IPS-15b (cell line): ENCODE measurements around the gene VEGFB.

Source experiments
- H3K27me3 ChIP-seq: one replicate; pipeline ENCODE4 v1.6.1; 2013; ENCODE audit warnings: low read length; ENCODE audit not compliant: control insufficient read depth, insufficient read depth
- H3K36me3 ChIP-seq: one replicate; pipeline ENCODE4 v1.6.1; 2013; ENCODE audit warnings: low read length; ENCODE audit not compliant: control insufficient read depth, insufficient read depth
- H3K4me1 ChIP-seq: one replicate; pipeline ENCODE4 v1.6.1; 2013; ENCODE audit warnings: mild to moderate bottlenecking, low read length; ENCODE audit not compliant: control insufficient read depth, insufficient read depth
- H3K4me3 ChIP-seq: one replicate; pipeline ENCODE4 v1.5.1; 2013; ENCODE audit warnings: low read depth, low read length
- H3K9ac ChIP-seq: one replicate; pipeline ENCODE4 v1.6.1; 2013; ENCODE audit warnings: low read depth, mild to moderate bottlenecking, low read length
- H3K9me3 ChIP-seq: one replicate; pipeline ENCODE4 v1.6.1; 2013; ENCODE audit warnings: mild to moderate bottlenecking, low read length; ENCODE audit not compliant: control insufficient read depth, insufficient read depth

VEGFB gene

GRCh38 chr11:64262271-64263002 lies 28.1 kb downstream of the VEGFB start:
- no peaks in the 10 kb centered on the region for H3K4me1 ChIP-seq
- no peak overlapping the region for H3K9ac ChIP-seq
- no peak overlapping the region for H3K4me3 ChIP-seq
- peaks cover 82% of the 10 kb centered on the region for H3K36me3 ChIP-seq
- H3K27me3 ChIP-seq: no peaks in the 10 kb centered on the region
- no peaks in the 10 kb centered on the region for H3K9me3 ChIP-seq

GRCh38 chr11:64263021-64263946 lies 28.9 kb downstream of the VEGFB start:
- no peaks in the 10 kb centered on the region for H3K4me1 ChIP-seq
- H3K27me3 ChIP-seq: no peaks in the 10 kb centered on the region
- H3K4me3 ChIP-seq: no peak overlapping the region
- no peaks in the 10 kb centered on the region for H3K9me3 ChIP-seq
- H3K36me3 ChIP-seq: peaks cover 77% of the 10 kb centered on the region
- H3K9ac ChIP-seq: no peak overlapping the region

- peaks cover 71% of the 10 kb centered on the region for H3K36me3 ChIP-seq
- no peak overlapping the region for H3K9ac ChIP-seq
Measured at GRCh38 chr11:64263947-64264317, 29.5 kb downstream of the VEGFB start.

GRCh38 chr11:64264371-64264852 lies 30.0 kb downstream of the VEGFB start:
- no peaks in the 10 kb centered on the region for H3K4me1 ChIP-seq
- no peak overlapping the region for H3K9ac ChIP-seq
- no peaks in the 10 kb centered on the region for H3K27me3 ChIP-seq
- no peak overlapping the region for H3K4me3 ChIP-seq
- H3K9me3 ChIP-seq: no peaks in the 10 kb centered on the region
- H3K36me3 ChIP-seq: peaks cover 66% of the 10 kb centered on the region

More at GRCh38 chr11:64263947-64264317, 29.5 kb downstream of the VEGFB start:
- H3K27me3 ChIP-seq: no peaks in the 10 kb centered on the region
- no peaks in the 10 kb centered on the region for H3K9me3 ChIP-seq
- no peak overlapping the region for H3K4me3 ChIP-seq
- no peaks in the 10 kb centered on the region for H3K4me1 ChIP-seq

- Histone ChIP-seq H3K4me3 (no peak overlapping the region), H3K27me3 (no peaks in the 10 kb centered on the region), H3K36me3 (peaks cover 56% of the 10 kb centered on the region), H3K9me3 (no peaks in the 10 kb centered on the region), H3K4me1 (no peaks in the 10 kb centered on the region), H3K9ac (no peak overlapping the region)
Measured at GRCh38 chr11:64265176-64266160, 31.1 kb downstream of the VEGFB start.

GRCh38 chr11:64266339-64266738 lies 32.0 kb downstream of the VEGFB start:
- Histone ChIP-seq H3K4me3 (no peak overlapping the region), H3K9ac (no peak overlapping the region), H3K27me3 (no peaks in the 10 kb centered on the region), H3K36me3 (peaks cover 51% of the 10 kb centered on the region), H3K4me1 (no peaks in the 10 kb centered on the region), H3K9me3 (no peaks in the 10 kb centered on the region)

- H3K9me3 ChIP-seq: no peaks in the 10 kb centered on the region
- no peak overlapping the region for H3K4me3 ChIP-seq
- no peaks in the 10 kb centered on the region for H3K27me3 ChIP-seq
- no peak overlapping the region for H3K9ac ChIP-seq
- peaks cover 44% of the 10 kb centered on the region for H3K36me3 ChIP-seq
- no peaks in the 10 kb centered on the region for H3K4me1 ChIP-seq
Measured at GRCh38 chr11:64267207-64267945, 33.0 kb downstream of the VEGFB start.

GRCh38 chr11:64268025-64268892 lies 33.9 kb downstream of the VEGFB start:
- Histone ChIP-seq H3K9ac (peak overlapping the region; percentile 89), H3K36me3 (peaks cover 39% of the 10 kb centered on the region), H3K4me3 (peak overlapping the region; percentile 65), H3K27me3 (no peaks in the 10 kb centered on the region), H3K4me1 (no peaks in the 10 kb centered on the region), H3K9me3 (no peaks in the 10 kb centered on the region)

GRCh38 chr11:64268893-64269539 lies 34.6 kb downstream of the VEGFB start:
- peak overlapping the region; percentile 89 for H3K9ac ChIP-seq
- no peaks in the 10 kb centered on the region for H3K27me3 ChIP-seq
- H3K4me3 ChIP-seq: peak overlapping the region; percentile 65
- peaks cover 32% of the 10 kb centered on the region for H3K36me3 ChIP-seq
- no peaks in the 10 kb centered on the region for H3K4me1 ChIP-seq
- no peaks in the 10 kb centered on the region for H3K9me3 ChIP-seq
